HEK293 (cell line): ENCODE results near the gene MCEE.

Source experiments
- CTCF ChIA-PET: fragments of 350-600 bp; formaldehyde crosslinking; extraction: SDS; loops from one replicate; lab custom pipeline; 2021; ENCODE audit warnings: antibody characterized with exemption; lab: Yijun Ruan, JAX
- POLR2A ChIA-PET: fragments of 300-600 bp; formaldehyde crosslinking; extraction: SDS; loops from one replicate; lab custom pipeline; 2020; ENCODE audit warnings: antibody characterized with exemption, inconsistent platforms; lab: Yijun Ruan, JAX
- H3K27ac ChIP-seq: fragments of 200-500 bp; sonication (Bioruptor generic); 2 replicates; pipeline ENCODE4 v1.5.1; 2014; ENCODE audit warnings: low read depth, low read length, control low read depth, inconsistent platforms; ENCODE audit errors: extremely low read depth
- H3K36me3 ChIP-seq, 2 experiments: fragments of 200-500 bp in 1 of 2; sonication (Bioruptor generic) in 1 of 2; 1 replicate in 1 of 2; 2 replicates in 1 of 2; pipeline ENCODE4 v1.5.1; 2014 to 2017; ENCODE audit warnings: inconsistent platforms in 2 of 2, low read length in 2 of 2; ENCODE audit not compliant: control insufficient read depth in 2 of 2, insufficient read depth in 1 of 2
- H3K4me1 ChIP-seq: fragments of 200-500 bp; sonication (Bioruptor generic); 2 replicates; pipeline ENCODE4 v1.5.1; 2014; ENCODE audit warnings: mild to moderate bottlenecking, low read length, inconsistent platforms; ENCODE audit not compliant: control insufficient read depth, insufficient read depth
- H3K4me3 ChIP-seq: 2 replicates; pipeline ENCODE4 v1.5.1; 2011; ENCODE audit warnings: low read depth, mild to moderate bottlenecking, control low read depth, low read length, moderate library complexity
- H3K9me3 ChIP-seq: fragments of 200-500 bp; sonication (Bioruptor generic); 2 replicates; pipeline ENCODE4 v1.5.1; 2014; ENCODE audit warnings: low read depth, low read length, inconsistent platforms; ENCODE audit not compliant: control insufficient read depth, insufficient read depth
- IKZF3 ChIP-seq: fragments of 450-650 bp; IDR thresholded peaks from 2 replicates; pipeline ENCODE4 v1.5.0; 2018; ENCODE audit warnings: missing biosample characterization, mild to moderate bottlenecking, missing genetic modification characterization, moderate library complexity
- KLF1 ChIP-seq: fragments of 450-650 bp; formaldehyde crosslinking; IDR thresholded peaks from 2 replicates; pipeline ENCODE4 v1.5.1; 2016; ENCODE audit warnings: missing biosample characterization, missing genetic modification characterization
- SCRT2 ChIP-seq: fragments of 450-650 bp; formaldehyde crosslinking; IDR thresholded peaks from 2 replicates; pipeline ENCODE4 v1.5.1; 2016; ENCODE audit warnings: missing biosample characterization, missing genetic modification characterization
- YY2 ChIP-seq: fragments of 450-650 bp; formaldehyde crosslinking; IDR thresholded peaks from 2 replicates; pipeline ENCODE4 v1.5.1; 2016; ENCODE audit warnings: missing biosample characterization, missing genetic modification characterization
- ZBTB17 ChIP-seq: fragments of 450-650 bp; formaldehyde crosslinking; IDR thresholded peaks from 2 replicates; pipeline ENCODE4 v1.5.1; 2016; ENCODE audit warnings: missing biosample characterization, missing genetic modification characterization
- ZFP41 ChIP-seq: fragments of 450-650 bp; formaldehyde crosslinking; IDR thresholded peaks from 2 replicates; pipeline ENCODE4 v1.5.1; 2016; ENCODE audit warnings: missing biosample characterization, missing genetic modification characterization, borderline replicate concordance
- ZIC2 ChIP-seq: fragments of 450-650 bp; formaldehyde crosslinking; IDR thresholded peaks from 2 replicates; pipeline ENCODE4 v1.5.1; 2016; ENCODE audit warnings: missing biosample characterization, missing genetic modification characterization
- ZNF114 ChIP-seq: fragments of 450-650 bp; formaldehyde crosslinking; IDR thresholded peaks from 2 replicates; pipeline ENCODE4 v1.5.0; 2017; ENCODE audit warnings: missing biosample characterization, missing genetic modification characterization
- ZNF26 ChIP-seq: fragments of 450-650 bp; formaldehyde crosslinking; IDR thresholded peaks from 2 replicates; pipeline ENCODE4 v1.5.1; 2016; ENCODE audit warnings: missing biosample characterization, missing genetic modification characterization
- ZNF280D ChIP-seq: fragments of 450-650 bp; formaldehyde crosslinking; IDR thresholded peaks from 2 replicates; pipeline ENCODE4 v1.5.1; 2016; ENCODE audit warnings: missing biosample characterization, missing genetic modification characterization
- ZNF366 ChIP-seq: fragments of 450-650 bp; formaldehyde crosslinking; conservative IDR thresholded peaks from 2 replicates; pipeline ENCODE4 v1.5.1; 2016; ENCODE audit warnings: missing biosample characterization, missing genetic modification characterization
- ZNF473 ChIP-seq: fragments of 450-650 bp; formaldehyde crosslinking; IDR thresholded peaks from 2 replicates; pipeline ENCODE4 v1.5.1; 2017; ENCODE audit warnings: missing biosample characterization, missing genetic modification characterization
- ZNF513 ChIP-seq: fragments of 450-650 bp; IDR thresholded peaks from 2 replicates; pipeline ENCODE4 v1.5.1; 2018; ENCODE audit warnings: missing biosample characterization, missing genetic modification characterization
- ZNF561 ChIP-seq: fragments of 450-650 bp; IDR thresholded peaks from 2 replicates; pipeline ENCODE4 v1.5.1; 2018; ENCODE audit warnings: missing biosample characterization, missing genetic modification characterization, borderline replicate concordance
- ZNF623 ChIP-seq: fragments of 450-650 bp; formaldehyde crosslinking; IDR thresholded peaks from 2 replicates; pipeline ENCODE4 v1.5.1; 2016; ENCODE audit warnings: missing biosample characterization, missing genetic modification characterization
- ZNF701 ChIP-seq: fragments of 450-650 bp; formaldehyde crosslinking; IDR thresholded peaks from 2 replicates; pipeline ENCODE4 v1.5.1; 2016; ENCODE audit warnings: missing biosample characterization, missing genetic modification characterization

MCEE gene

GRCh38 chr2:71153585-71154224 lies 23.7 kb upstream of the MCEE start:
- Histone ChIP-seq H3K36me3 (peaks cover 5 to 23% of the 10 kb centered on the region in 2 experiments; a peak in 2 of 3 replicates), H3K4me1 (peaks cover 4% of the 10 kb centered on the region; the same call in 1 of the 2 replicates), H3K27ac (no peak overlapping the region), H3K4me3 (no peak overlapping the region), H3K9me3 (no peaks in the 10 kb centered on the region)
- ChIA-PET POLR2A (no interaction called here), CTCF (interaction anchor here (1.6 to 2.5 kb wide), 2 partner anchors 54 to 357 kb away, joined by 3 to 16 read pairs; no protein-coding TSS in a partner anchor)
- TF ChIP-seq ZNF280D (tag by site-specific recombination): no peak
- TF ChIP-seq ZIC2 (tag by site-specific recombination): no peak
- no peak for TF ChIP-seq ZNF623 (tag by site-specific recombination)
- no peak for TF ChIP-seq KLF1 (tag by site-specific recombination)
- TF ChIP-seq ZNF114 (tag by site-specific recombination): no peak
- no peak for TF ChIP-seq ZFP41 (tag by site-specific recombination)
- no peak for TF ChIP-seq ZNF561 (tag by site-specific recombination)
- TF ChIP-seq ZBTB17 (tag by site-specific recombination): no peak

GRCh38 chr2:71151620-71152019 lies 21.6 kb upstream of the MCEE start:
- peaks cover 24 to 43% of the 10 kb centered on the region in 2 experiments for H3K36me3 ChIP-seq
- H3K9me3 ChIP-seq: no peaks in the 10 kb centered on the region
- no peak overlapping the region for H3K27ac ChIP-seq
- ChIA-PET CTCF (interaction anchor here (0.6 to 3.6 kb wide), 6 partner anchors 18 to 415 kb away, joined by 3 to 11 read pairs (median 3); no protein-coding TSS in a partner anchor), POLR2A (no interaction called here)
- no peaks in the 10 kb centered on the region for H3K4me1 ChIP-seq
- no peak for TF ChIP-seq YY2 (tag by site-specific recombination)
- TF ChIP-seq ZNF366 (tag by site-specific recombination): no peak
- no peak for TF ChIP-seq ZNF26 (tag by site-specific recombination)
- TF ChIP-seq ZNF701: no peak
- no peak for TF ChIP-seq ZNF513
- no peak overlapping the region for H3K4me3 ChIP-seq

GRCh38 chr2:71150082-71150816 lies 20.2 kb upstream of the MCEE start:
- Histone ChIP-seq H3K4me1 (no peaks in the 10 kb centered on the region), H3K36me3 (peaks cover 33 to 56% of the 10 kb centered on the region in 2 experiments), H3K27ac (no peak overlapping the region), H3K9me3 (no peaks in the 10 kb centered on the region), H3K4me3 (no peak overlapping the region)
- POLR2A ChIA-PET: interaction anchor here (1.1 kb wide), 1 partner anchor 20 kb away, joined by 3 read pairs; the partner anchor contains the start of gene MPHOSPH10
- TF ChIP-seq ZNF473 (no peak), SCRT2 (peak; percentile 74), IKZF3 (tag by site-specific recombination) (no peak)
- CTCF ChIA-PET: interaction anchor here (0.7 to 3.6 kb wide), 4 partner anchors 24 to 258 kb away, joined by 3 to 11 read pairs (median 4); no protein-coding TSS in a partner anchor
